Stimulated activated naive CD8-positive, alpha-beta T cell treated with anti-CD3 and anti-CD28 coated beads, Interleukin-15, Interleukin-2, amounts not matched to agents 100 ng/mL and 50 ng/mL, for 24 hours (primary cell): ENCODE measurements around the gene PRRC2A.

Experiments used
- H3K27ac Mint-ChIP-seq: one replicate; pipeline ENCODE4 v1.8.0; 2021; ENCODE audit warnings: mild to moderate bottlenecking, mixed read lengths
- H3K27me3 Mint-ChIP-seq: one replicate; pipeline ENCODE4 v1.8.0; 2021; ENCODE audit warnings: mixed read lengths
- H3K36me3 Mint-ChIP-seq: one replicate; pipeline ENCODE4 v1.8.0; 2021; ENCODE audit warnings: low read depth, mixed read lengths
- H3K4me1 Mint-ChIP-seq: one replicate; pipeline ENCODE4 v1.8.0; 2021; ENCODE audit warnings: low read depth, mixed read lengths
- H3K4me3 Mint-ChIP-seq: one replicate; pipeline ENCODE4 v1.8.0; 2021; ENCODE audit warnings: mild to moderate bottlenecking, mixed read lengths
- H3K9me3 Mint-ChIP-seq: one replicate; pipeline ENCODE4 v1.8.0; 2021; ENCODE audit warnings: mixed read lengths

PRRC2A gene

GRCh38 chr6:31660381-31661261 lies 40.1 kb downstream of the PRRC2A start, which contains the start of gene C6orf47:
C6orf47 (minus strand) TSS chr6:31660778; CDS start chr6:31659947, 831 bp downstream.
- Mint-ChIP-seq H3K27ac (peak within 1 kb of the TSS; percentile 96), H3K4me1 (peaks cover 83% of the 10 kb centered on the region), H3K27me3 (no peaks in the 10 kb centered on the region), H3K36me3 (peaks cover 53% of the 10 kb centered on the region), H3K9me3 (no peaks in the 10 kb centered on the region), H3K4me3 (peak within 1 kb of the TSS; percentile 96)

DNA sequence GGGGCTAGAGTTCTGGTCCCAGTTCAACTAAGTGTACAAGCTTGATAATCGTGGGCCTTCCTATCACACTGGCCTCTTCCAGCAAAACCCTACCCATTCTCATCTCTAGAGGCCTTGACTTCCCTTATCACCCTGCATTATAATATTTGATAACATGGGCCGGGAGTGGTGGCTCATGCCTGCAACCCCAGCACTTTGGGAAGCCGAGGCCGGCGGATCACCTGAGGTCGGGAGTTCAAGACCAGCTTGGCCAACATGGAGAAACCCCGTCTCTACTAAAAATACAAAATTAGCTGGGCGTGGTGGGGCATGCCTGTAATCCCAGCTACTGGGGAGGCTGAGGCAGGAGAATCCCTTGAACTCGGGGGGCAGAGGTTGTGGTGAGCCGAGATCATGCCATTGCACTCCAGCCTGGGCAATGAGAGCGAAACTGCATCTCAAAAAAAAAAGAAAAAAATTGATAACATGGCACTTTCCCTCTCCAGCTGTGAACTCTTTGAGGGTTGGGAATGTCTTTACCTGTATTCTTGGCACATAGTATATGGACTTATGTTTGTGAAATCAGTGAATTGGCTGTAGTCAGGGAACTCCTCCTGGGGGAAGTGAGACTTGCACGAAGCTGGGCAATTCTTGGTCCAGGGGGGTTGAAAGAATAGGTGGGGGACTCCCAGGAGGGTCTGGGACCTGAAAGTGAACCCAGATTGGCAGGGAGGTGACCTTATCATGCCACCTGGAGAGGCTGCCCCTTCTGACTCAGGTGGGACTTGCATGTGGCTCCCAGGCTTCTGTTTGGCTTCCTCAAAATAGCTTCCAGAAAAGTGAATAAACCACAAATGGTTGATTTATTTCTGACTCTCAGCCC lies 41.0 kb downstream of the PRRC2A start:
- Mint-ChIP-seq H3K9me3 (no peaks in the 10 kb centered on the region), H3K27me3 (no peaks in the 10 kb centered on the region), H3K4me3 (peak overlapping the region; percentile 96), H3K4me1 (peaks cover 82% of the 10 kb centered on the region), H3K36me3 (peaks cover 60% of the 10 kb centered on the region), H3K27ac (peak overlapping the region; percentile 87)

DNA sequence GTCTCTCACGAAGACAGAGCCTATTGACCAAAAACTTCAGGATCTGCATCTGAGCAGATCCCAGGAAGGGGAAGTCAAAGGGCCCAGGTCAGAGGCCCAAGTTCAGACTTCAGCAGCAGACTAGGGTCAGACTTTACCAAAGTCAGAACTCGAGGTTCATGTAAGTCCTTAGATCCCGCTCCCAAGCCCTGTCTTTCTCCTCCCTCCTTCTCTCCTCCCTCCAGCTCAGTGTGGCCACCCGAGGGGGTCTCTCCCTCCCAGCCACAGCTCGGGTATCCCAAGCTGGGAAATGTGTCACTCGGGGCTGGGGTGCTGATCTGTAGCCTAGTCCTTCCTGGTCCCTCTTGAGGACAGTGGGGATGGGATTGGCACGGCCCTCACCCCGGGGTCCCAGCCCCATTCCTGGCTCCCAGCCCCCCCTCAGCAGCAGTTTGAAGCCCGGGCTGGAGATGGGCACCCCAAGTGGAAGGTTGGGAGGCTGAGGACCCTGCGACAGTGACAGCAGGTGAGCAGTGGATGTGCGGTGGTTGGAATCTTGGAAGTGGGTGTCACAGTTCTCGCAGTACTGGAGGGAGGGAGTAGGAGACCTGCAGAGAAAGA lies 41.7 kb downstream of the PRRC2A start:
- H3K27me3 Mint-ChIP-seq: no peaks in the 10 kb centered on the region
- no peaks in the 10 kb centered on the region for H3K9me3 Mint-ChIP-seq
- H3K4me1 Mint-ChIP-seq: peaks cover 83% of the 10 kb centered on the region
- peaks cover 61% of the 10 kb centered on the region for H3K36me3 Mint-ChIP-seq
- peak overlapping the region; percentile 41 for H3K27ac Mint-ChIP-seq
- H3K4me3 Mint-ChIP-seq: peak overlapping the region; percentile 45

DNA sequence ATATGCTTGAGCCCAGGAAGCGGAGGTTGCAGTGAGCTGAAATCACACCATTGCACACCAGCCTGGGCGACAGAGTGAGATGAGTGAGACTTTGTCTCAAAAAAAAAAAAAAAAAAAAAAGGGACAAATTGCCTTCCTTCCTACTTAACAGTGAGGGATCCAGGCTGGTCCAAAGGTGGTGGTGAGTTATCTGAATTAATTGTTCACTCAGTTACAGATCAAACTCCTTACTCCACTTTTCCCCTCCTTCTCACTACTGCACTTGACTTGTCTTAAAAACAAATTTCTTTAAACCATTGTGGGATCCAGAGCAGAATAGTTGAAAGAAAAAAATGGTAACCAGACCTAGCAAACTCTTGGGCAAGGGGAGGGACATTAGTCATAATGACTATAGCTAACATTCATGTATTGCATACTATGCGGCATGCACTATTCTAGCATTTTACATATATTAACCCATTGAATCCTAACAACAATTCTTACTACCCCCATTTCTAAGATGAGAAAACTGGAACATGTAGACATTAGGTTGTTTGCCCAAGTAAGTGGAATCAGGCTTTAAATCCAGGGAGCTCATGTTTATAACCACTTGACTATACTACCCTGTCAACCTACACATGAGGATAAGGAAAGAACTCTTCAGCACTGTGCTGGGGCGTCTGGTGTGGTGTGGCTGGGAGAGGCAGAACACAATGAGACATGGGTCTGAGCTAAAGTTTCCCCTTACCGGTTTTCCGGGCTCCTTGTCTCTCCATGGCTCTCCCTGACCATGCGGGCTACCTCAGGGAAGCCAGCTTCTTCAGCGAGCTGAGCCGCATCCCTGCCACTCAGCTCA lies 42.8 kb downstream of the PRRC2A start:
- Mint-ChIP-seq H3K4me3 (peak overlapping the region; percentile 98), H3K9me3 (no peaks in the 10 kb centered on the region), H3K4me1 (peaks cover 85% of the 10 kb centered on the region), H3K36me3 (peaks cover 62% of the 10 kb centered on the region), H3K27me3 (no peaks in the 10 kb centered on the region), H3K27ac (peak overlapping the region; percentile 97)

GRCh38 chr6:31663961-31664789 lies 43.7 kb downstream of the PRRC2A start:
- no peaks in the 10 kb centered on the region for H3K27me3 Mint-ChIP-seq
- H3K4me1 Mint-ChIP-seq: peaks cover 84% of the 10 kb centered on the region
- H3K36me3 Mint-ChIP-seq: peaks cover 70% of the 10 kb centered on the region
- no peaks in the 10 kb centered on the region for H3K9me3 Mint-ChIP-seq
- H3K27ac Mint-ChIP-seq: peak overlapping the region; percentile 97
- peak overlapping the region; percentile 98 for H3K4me3 Mint-ChIP-seq

DNA sequence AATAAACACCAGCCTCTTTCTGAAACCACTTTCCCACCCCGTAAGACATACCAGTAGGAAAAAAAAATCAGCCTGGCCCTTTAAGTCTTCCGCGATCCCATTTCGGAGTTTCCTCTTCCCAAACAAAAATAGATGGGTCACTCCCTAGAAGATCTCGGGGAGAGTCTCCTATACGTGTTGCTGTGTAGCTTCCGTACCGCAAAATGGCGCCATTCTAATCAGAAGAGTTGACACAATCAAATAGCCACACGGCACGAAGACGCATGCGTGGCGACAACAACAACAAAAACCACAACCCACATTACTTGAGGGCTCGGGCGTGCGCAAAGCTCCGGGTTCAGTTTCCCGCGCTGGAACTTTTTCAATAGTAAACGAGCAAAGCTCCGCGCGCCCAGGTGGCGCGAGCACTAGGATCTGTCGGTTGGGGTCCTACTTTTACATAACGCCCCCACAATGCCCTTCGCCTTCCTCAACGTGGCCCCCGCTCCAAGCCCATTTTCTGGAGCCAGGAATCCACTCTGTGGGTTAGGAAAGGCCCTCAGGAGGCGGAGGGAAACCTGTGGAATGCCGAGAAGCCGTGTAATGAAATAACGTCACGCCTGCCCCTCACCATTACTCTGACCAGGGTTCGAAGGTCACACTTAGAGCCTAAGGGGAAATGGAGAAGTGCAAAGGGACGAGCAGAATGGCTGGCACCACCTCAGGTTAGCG lies 44.4 kb downstream of the PRRC2A start, which contains the start of gene GPANK1:
GPANK1 (minus strand) TSS at position 208 of the 711 bp plus-strand sequence. CDS start 519 bp downstream, outside the sequence.
- H3K27ac Mint-ChIP-seq: peak within 1 kb of the TSS; percentile 97
- H3K4me3 Mint-ChIP-seq: peak within 1 kb of the TSS; percentile 98
- peaks cover 77% of the 10 kb centered on the region for H3K4me1 Mint-ChIP-seq
- peaks cover 70% of the 10 kb centered on the region for H3K36me3 Mint-ChIP-seq
- H3K27me3 Mint-ChIP-seq: no peaks in the 10 kb centered on the region
- no peaks in the 10 kb centered on the region for H3K9me3 Mint-ChIP-seq

DNA sequence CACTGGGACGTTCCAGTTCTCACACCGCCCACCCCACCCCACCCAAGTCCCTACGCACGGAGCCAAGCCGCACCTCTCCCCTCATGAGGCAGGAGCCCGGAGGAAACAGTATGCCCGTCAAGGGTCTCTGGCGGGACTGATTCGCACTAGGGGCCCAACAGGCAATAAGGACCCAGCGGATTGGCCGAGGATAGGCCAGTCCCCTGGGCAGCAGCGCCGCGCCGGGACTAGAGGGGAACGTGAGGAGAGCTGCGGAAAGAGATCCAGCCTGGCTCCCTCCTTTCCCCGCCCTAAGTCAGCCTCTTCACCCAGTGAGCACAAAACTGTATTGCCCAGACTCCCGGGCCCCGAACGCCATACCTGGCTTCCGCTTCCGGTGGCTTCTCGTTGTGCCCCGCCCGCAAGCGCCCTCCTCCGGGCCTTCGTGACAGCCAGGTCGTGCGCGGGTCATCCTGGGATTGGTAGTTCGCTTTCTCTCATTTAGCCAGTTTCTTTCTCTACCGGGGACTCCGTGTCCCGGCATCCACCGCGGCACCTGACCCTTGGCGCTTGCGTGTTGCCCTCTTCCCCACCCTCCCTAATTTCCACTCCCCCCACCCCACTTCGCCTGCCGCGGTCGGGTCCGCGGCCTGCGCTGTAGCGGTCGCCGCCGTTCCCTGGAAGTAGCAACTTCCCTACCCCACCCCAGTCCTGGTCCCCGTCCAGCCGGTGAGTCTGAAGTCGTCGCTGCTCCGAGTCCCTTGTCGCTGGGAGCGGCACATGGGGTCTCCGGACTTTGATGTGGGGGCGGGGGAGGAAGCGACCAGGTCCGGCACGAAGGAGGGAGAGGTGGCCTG lies 45.2 kb downstream of the PRRC2A start, which contains the start of gene CSNK2B:
CSNK2B (plus strand) TSS at position 580 of the 836 bp plus-strand sequence. CDS start 752 bp downstream, outside the sequence.
- Mint-ChIP-seq H3K4me1 (peaks cover 72% of the 10 kb centered on the region), H3K36me3 (peaks cover 74% of the 10 kb centered on the region), H3K27me3 (no peaks in the 10 kb centered on the region), H3K27ac (peak within 1 kb of the TSS; percentile 97), H3K9me3 (no peaks in the 10 kb centered on the region), H3K4me3 (peak within 1 kb of the TSS; percentile 98)

DNA sequence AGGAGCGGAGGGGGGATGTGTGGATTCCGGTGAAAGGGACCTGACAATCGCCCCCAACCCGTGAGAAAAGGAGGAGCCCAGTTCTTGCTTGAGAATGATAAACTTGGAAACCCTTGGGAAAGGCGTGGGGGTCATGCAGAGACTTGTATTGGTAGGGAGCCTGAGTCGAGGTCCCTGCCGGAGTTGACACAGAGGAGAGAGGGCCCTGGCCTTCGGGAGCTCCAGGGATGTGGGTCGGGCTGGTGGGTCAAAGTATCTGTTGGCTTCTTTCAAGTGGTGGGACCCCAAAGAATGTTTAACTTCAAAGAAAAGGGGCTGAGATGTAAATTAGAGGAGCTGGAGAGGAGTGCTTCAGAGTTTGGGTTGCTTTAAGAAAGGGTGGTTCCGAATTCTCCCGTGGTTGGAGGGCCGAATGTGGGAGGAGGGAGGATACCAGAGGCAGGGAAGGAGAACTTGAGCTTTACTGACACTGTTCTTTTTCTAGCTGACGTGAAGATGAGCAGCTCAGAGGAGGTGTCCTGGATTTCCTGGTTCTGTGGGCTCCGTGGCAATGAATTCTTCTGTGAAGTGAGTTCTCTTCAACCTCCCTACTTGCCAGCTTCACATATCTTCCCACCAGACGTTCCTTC lies 45.9 kb downstream of the PRRC2A start:
- H3K4me1 Mint-ChIP-seq: peaks cover 65% of the 10 kb centered on the region
- H3K27me3 Mint-ChIP-seq: no peaks in the 10 kb centered on the region
- H3K27ac Mint-ChIP-seq: peak overlapping the region; percentile 97
- H3K36me3 Mint-ChIP-seq: peaks cover 81% of the 10 kb centered on the region
- peak overlapping the region; percentile 98 for H3K4me3 Mint-ChIP-seq
- H3K9me3 Mint-ChIP-seq: no peaks in the 10 kb centered on the region

DNA sequence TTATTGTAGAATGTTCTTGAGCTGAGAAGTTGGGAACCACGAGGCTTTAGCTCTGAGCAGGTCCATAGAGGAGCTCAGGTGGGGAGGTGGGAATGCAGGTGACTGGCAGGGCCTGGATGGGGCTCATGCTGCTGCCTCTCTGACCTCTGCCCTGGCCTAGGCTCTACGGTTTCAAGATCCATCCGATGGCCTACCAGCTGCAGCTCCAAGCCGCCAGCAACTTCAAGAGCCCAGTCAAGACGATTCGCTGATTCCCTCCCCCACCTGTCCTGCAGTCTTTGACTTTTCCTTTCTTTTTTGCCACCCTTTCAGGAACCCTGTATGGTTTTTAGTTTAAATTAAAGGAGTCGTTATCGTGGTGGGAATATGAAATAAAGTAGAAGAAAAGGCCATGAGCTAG lies 49.2 kb downstream of the PRRC2A start, which contains the start of gene LY6G5B:
LY6G5B (plus strand) TSS at position 301 of the 400 bp plus-strand sequence. CDS start 975 bp downstream, outside the sequence.
- no peaks in the 10 kb centered on the region for H3K9me3 Mint-ChIP-seq
- peaks cover 36% of the 10 kb centered on the region for H3K4me1 Mint-ChIP-seq
- no peak within 1 kb of the TSS for H3K4me3 Mint-ChIP-seq
- H3K27me3 Mint-ChIP-seq: no peaks in the 10 kb centered on the region
- no peak within 1 kb of the TSS for H3K27ac Mint-ChIP-seq
- peaks cover 72% of the 10 kb centered on the region for H3K36me3 Mint-ChIP-seq

GRCh38 chr6:31676322-31676903 lies 55.9 kb downstream of the PRRC2A start:
- Mint-ChIP-seq H3K4me3 (no peak overlapping the region), H3K36me3 (peaks cover 19% of the 10 kb centered on the region), H3K4me1 (peaks cover 14% of the 10 kb centered on the region), H3K27me3 (no peaks in the 10 kb centered on the region), H3K9me3 (no peaks in the 10 kb centered on the region), H3K27ac (no peak overlapping the region)

DNA sequence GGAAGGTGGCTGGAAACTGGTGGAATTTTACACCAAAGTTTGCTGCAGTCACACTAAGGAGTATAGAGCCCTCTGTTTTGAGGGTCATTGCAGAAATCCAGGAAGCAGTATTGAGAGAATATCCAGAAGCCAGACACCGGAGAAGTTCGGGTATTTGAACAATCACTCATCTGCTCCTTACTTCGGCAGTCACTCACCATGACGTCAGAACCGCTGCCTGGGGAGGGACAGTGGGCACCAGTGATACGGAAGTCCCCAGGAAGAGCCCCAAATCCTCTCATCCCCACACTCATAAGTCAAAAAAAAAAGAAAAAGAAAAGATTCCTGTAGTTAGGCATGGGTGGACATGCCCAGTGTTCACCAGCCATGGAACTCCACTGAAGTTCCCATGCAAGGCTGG lies 56.4 kb downstream of the PRRC2A start:
- Mint-ChIP-seq H3K4me1 (peaks cover 18% of the 10 kb centered on the region), H3K27ac (no peak overlapping the region), H3K4me3 (no peak overlapping the region), H3K36me3 (peaks cover 14% of the 10 kb centered on the region), H3K9me3 (no peaks in the 10 kb centered on the region), H3K27me3 (no peaks in the 10 kb centered on the region)
